Epithelial cell of prostate (primary cell): ENCODE results near the gene PSTK.

Experiments used
- DNase-seq: peaks from one replicate; pipeline ENCODE4 v3.0.0-alpha.2; 2011; ENCODE audit warnings: low read depth, low spot score
- H3K27ac ChIP-seq: fragments of 450-650 bp; 2 replicates; pipeline ENCODE4 v1.5.1; 2017; ENCODE audit warnings: mild to moderate bottlenecking

Gene PSTK, protein sequence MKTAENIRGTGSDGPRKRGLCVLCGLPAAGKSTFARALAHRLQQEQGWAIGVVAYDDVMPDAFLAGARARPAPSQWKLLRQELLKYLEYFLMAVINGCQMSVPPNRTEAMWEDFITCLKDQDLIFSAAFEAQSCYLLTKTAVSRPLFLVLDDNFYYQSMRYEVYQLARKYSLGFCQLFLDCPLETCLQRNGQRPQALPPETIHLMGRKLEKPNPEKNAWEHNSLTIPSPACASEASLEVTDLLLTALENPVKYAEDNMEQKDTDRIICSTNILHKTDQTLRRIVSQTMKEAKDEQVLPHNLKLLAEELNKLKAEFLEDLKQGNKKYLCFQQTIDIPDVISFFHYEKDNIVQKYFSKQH

DNA sequence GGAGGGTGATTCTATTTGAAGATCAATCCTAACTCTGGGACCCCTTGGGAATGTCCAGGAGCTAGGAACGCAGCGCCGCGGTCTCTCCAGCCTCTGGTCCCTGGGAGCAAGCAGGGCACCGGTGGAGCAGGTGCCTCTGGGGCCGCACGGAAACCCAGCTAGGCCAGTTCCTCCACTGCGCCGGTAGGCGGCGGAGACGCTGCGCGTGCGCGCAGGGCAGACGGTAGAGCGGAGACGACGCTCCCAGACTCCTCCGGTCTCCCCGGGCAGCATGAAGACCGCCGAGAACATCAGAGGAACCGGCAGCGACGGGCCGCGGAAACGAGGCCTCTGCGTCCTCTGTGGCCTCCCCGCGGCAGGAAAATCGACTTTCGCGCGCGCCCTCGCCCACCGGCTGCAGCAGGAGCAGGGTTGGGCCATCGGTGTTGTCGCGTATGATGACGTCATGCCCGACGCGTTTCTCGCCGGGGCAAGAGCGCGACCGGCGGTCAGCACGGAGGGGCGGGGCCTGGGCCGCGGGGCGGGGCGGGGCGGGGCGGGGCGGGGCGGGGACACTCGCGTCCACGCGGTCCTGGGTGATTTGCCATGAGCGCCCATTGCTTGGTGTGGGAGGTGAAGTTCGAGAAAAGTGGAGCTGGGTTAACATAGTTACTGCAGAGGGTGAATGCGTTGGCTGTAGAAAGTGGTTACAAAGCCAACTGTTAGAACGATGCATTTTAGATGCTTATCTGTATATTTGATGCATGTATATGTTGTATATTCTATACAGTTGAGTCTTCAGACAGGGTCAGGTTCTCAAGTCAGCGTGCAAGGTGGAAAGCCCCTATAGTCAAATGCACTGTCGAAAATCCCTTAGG, at the start of gene PSTK:
Gene PSTK (plus strand): TSS at position 193 of the 857 bp plus-strand sequence. CDS start 79 bp downstream, at position 272.
- peak within 1 kb of the TSS; percentile 82 for H3K27ac ChIP-seq
- DNase-seq = peak; percentile 50

GRCh38 chr10:122931088-122931906, 48.9 kb upstream of the PSTK start:
- DNase-seq = no peak
- no peak overlapping the region for H3K27ac ChIP-seq

- DNase-seq = no peak
- H3K27ac ChIP-seq = no peak overlapping the region
Observed at GRCh38 chr10:122939133-122939855, 40.9 kb upstream of the PSTK start.

GRCh38 chr10:122939856-122940543, 40.2 kb upstream of the PSTK start:
- no peak for DNase-seq
- no peak overlapping the region for H3K27ac ChIP-seq

DNA sequence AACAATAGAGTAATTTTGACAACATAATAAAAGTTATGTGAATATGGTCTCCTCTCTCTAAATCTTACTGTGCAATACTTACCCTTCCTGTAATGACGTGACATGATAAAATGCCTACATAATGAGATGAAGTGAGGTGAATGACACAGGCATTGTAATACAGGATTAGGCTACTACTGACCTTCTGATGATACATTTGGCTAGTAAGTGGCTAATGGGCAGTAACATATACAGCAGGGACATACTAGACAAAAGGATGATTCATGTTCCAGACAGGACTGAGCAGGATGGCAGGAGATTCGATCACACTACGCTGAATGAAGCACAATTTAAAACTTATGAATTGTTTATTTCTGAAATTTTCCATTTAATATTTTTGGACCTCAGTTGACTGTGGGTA, 30.9 kb upstream of the PSTK start:
- DNase-seq = no peak
- H3K27ac ChIP-seq = peak overlapping the region; percentile 24

GRCh38 chr10:122953902-122954730, 26.1 kb upstream of the PSTK start, which contains the start of gene C10orf88:
Gene C10orf88, minus strand, starts transcription at chr10:122954227. Its CDS starts 49 bp downstream, at chr10:122954178.
- H3K27ac ChIP-seq = peak within 1 kb of the TSS; percentile 62
- peak; percentile 94 for DNase-seq

GRCh38 chr10:122954731-122955050, 25.5 kb upstream of the PSTK start:
- no peak for DNase-seq
- H3K27ac ChIP-seq = no peak overlapping the region

GRCh38 chr10:122955892-122956291, 24.3 kb upstream of the PSTK start:
- no peak overlapping the region for H3K27ac ChIP-seq

DNA sequence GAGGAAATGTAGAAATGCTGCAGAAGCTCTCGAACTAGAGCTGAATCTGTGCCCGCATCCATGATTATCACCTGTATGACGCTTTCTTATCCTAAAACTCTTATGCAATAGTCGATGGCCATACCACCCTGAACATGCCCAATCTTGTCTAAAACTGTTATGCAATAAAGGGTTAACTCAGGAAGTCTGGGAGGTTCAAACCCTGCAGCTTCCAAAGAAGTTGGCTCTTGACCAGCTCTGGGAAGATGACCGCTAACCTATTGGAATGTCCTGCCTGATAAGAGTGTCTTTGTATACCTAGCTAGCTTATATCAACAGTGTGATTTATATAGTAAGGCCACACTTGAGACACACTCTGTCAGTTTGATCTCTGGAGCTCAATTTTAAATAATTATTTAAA, 22.7 kb upstream of the PSTK start:
- no peak overlapping the region for H3K27ac ChIP-seq
- DNase-seq = no peak

More at GRCh38 chr10:122955892-122956291, 24.3 kb upstream of the PSTK start:
- no peak for DNase-seq

DNA sequence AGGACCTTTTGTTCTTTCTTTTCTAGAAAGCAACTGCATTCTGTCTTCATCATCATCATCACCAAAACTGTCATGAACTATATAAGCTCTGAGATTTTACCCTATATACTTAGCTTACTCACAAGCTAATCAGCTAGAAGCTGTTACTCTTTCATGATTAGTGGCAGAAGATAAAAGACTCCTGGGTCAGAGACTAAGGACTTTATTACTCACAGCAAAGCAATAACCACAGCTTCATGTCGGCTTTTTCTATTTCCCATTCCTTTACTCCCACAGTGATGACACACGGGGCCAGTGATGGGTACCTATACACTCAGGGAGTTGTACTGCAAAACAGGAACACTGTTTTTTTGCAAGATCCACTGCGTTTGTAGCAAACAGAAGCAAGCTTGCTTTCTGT, 17.8 kb upstream of the PSTK start:
- H3K27ac ChIP-seq = no peak overlapping the region
- DNase-seq = no peak

DNA sequence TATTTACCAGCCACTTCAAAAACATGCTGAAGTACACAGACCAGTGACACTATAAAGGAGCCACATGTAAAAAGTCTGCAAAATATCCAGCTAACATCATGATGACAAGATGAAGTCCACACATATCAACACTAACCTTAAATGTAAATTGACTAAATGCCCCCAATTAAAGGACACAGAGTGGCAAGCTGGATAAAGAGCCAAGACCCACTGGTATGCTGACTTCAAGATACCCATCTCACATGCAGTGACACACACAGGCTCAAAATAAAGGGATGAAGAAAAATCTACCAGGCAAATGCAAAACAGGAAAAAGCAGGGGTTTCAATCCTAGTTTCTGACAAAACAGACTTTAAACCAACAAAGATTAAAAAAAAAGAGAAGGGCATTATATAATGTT, 13.3 kb upstream of the PSTK start:
- DNase-seq = no peak
- no peak overlapping the region for H3K27ac ChIP-seq

DNA sequence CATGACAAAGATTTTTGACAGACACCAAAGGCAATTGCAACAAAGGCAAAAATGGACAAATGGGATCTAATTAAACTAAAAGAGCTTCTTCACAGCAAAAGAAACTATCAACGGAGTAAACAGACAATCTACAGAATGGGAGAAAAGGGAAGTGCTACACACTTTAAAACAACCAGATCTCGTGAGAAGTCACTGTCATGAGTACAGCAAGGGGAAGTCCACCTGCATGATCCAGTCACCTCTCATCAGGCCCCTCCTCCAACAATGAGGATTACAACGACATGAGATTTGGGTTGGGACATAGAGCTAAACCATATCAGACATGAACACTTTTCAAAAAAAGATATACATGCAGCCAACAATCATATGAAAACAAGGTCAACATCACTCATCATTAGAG, 11.5 kb upstream of the PSTK start:
- DNase-seq = no peak
- no peak overlapping the region for H3K27ac ChIP-seq

DNA sequence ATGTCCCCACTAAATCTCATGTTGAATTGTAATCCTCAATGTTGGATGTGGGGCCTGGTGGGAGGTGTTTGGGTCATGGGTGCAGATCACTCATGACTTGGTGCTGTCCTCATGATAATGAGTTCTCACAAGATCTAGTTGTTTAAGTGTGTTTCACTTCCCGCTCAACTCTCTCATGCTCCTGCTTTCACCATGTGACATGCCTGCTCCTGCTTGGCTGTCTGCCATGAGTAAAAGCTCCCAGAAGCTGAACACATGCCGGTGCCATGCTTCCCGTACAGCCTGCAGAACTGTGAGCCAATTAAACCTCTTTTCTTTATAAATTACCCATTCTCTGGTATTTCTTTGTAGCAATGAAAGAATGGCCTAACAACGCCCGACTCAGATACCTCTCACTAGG, 6.2 kb upstream of the PSTK start:
- no peak for DNase-seq
- no peak overlapping the region for H3K27ac ChIP-seq

GRCh38 chr10:122974543-122975064, 5.6 kb upstream of the PSTK start:
- no peak for DNase-seq
- no peak overlapping the region for H3K27ac ChIP-seq

- no peak for DNase-seq
- no peak overlapping the region for H3K27ac ChIP-seq
Observed at GRCh38 chr10:122981066-122981464, 864 bp downstream of the PSTK start.

DNA sequence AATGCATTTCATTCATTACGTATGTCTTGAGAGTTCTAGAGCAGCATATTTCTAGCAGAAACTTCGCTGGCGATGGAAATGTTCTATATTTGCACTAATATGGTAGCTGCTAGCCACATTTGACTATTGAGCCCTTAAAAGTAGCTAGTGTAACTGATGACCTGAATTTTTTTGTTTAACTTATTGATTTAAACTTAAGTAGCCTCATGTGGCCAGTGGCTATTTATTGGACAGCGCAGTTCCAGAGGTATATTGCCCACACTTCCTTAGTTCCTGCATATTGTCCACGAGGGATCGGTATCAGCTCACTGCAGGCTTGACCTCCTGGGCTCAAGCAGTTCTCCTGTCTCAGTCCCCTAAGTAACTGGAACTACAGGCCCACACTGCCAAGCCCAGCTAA, 3.7 kb downstream of the PSTK start:
- no peak overlapping the region for H3K27ac ChIP-seq
- DNase-seq = no peak

- no peak overlapping the region for H3K27ac ChIP-seq
- no peak for DNase-seq
Observed at GRCh38 chr10:122984708-122985107, 4.5 kb downstream of the PSTK start.

- no peak for DNase-seq
- H3K27ac ChIP-seq = no peak overlapping the region
Observed at GRCh38 chr10:122986335-122986734, 6.1 kb downstream of the PSTK start.
